H1 (cell line): ENCODE measurements around the gene TMEM39B. TPM values are rescaled to one million over a fixed set of nuclear protein-coding genes. Genes with fewer than 3 reads are reported as not detected.

Experiments
- CTCF ChIA-PET: fragments of 300-600 bp; sonication (Branson Sonifier 250); formaldehyde crosslinking; loops from one replicate; lab custom pipeline; 2021; ENCODE audit not compliant: partially characterized antibody; lab: Charles Lee
- POLR2A ChIA-PET: fragments of 300-600 bp; sonication (Branson Sonifier 250); formaldehyde crosslinking; loops from one replicate; lab custom pipeline; 2021; ENCODE audit warnings: inconsistent platforms; ENCODE audit not compliant: partially characterized antibody; lab: Charles Lee
- DNase-seq, 2 experiments: peaks; one replicate each; pipeline versions ENCODE4 v3.0.0 to v3.0.0-alpha.2; 2010 to 2022; ENCODE audit warnings: low spot score in 2 of 2, low read depth in 1 of 2, mixed read lengths in 1 of 2
- FAIRE-seq: peaks from 2 replicates; lab custom pipeline; 2011; peaks lifted over from hg19 to GRCh38; lab: Jason Lieb, UNC
- H2AFZ ChIP-seq: 2 replicates; pipeline ENCODE4 v1.8.1; 2012; ENCODE audit warnings: low read length, inconsistent platforms
- H2AK5ac ChIP-seq: 2 replicates; pipeline ENCODE4 v1.6.1; 2013; ENCODE audit warnings: low read depth, low read length
- H2BK120ac ChIP-seq: replicated peaks from 2 replicates; pipeline ENCODE3; 2013; ENCODE audit warnings: low read depth, low read length, inconsistent platforms
- H2BK12ac ChIP-seq: 2 replicates; pipeline ENCODE4 v1.6.1; 2013; ENCODE audit warnings: low read depth, low read length
- H2BK15ac ChIP-seq: 2 replicates; pipeline ENCODE4 v1.6.1; 2013; ENCODE audit warnings: low read length
- H2BK20ac ChIP-seq: 2 replicates; pipeline ENCODE4 v1.6.1; 2013; ENCODE audit warnings: low read length
- H2BK5ac ChIP-seq: 2 replicates; pipeline ENCODE4 v1.6.1; 2013; ENCODE audit warnings: low read depth, low read length
- H3K14ac ChIP-seq: 2 replicates; pipeline ENCODE4 v1.6.1; 2013; ENCODE audit warnings: inconsistent platforms; ENCODE audit not compliant: insufficient read length
- H3K18ac ChIP-seq: 2 replicates; pipeline ENCODE4 v1.6.1; 2013; ENCODE audit warnings: low read length; ENCODE audit errors: extremely low read depth
- H3K23ac ChIP-seq: 2 replicates; pipeline ENCODE4 v1.6.1; 2013; ENCODE audit warnings: inconsistent platforms; ENCODE audit not compliant: insufficient read length
- H3K23me2 ChIP-seq: 2 replicates; pipeline ENCODE4 v1.6.1; 2013; ENCODE audit warnings: low read depth, low read length
- H3K27ac ChIP-seq: 2 replicates; pipeline ENCODE4 v1.6.1; 2011; ENCODE audit warnings: low read depth, low read length, inconsistent platforms
- H3K27me3 ChIP-seq, 4 experiments: replicated peaks in 1 of 4; 1 replicate in 1 of 4; 2 replicates in 3 of 4; pipeline versions ENCODE4 v1.6.1 to v1.8.1; 2011 to 2013; ENCODE audit warnings: low read length in 3 of 4, mild to moderate bottlenecking in 3 of 4, inconsistent platforms in 2 of 4, mixed read lengths in 2 of 4, moderate library complexity in 1 of 4; ENCODE audit not compliant: control insufficient read depth in 3 of 4, insufficient read depth in 3 of 4; ENCODE audit errors: extremely low read depth in 1 of 4
- H3K36me3 ChIP-seq, 4 experiments: 2 replicates each; pipeline versions ENCODE4 v1.6.1 to v1.8.1; 2011 to 2013; ENCODE audit warnings: mild to moderate bottlenecking in 4 of 4, low read length in 3 of 4, moderate library complexity in 2 of 4, control low read depth in 1 of 4, inconsistent platforms in 1 of 4; ENCODE audit not compliant: insufficient read depth in 4 of 4, control insufficient read depth in 2 of 4
- H3K4ac ChIP-seq: replicated peaks from 2 replicates; pipeline ENCODE3; 2013; ENCODE audit warnings: low read length, low read depth, mixed read lengths, inconsistent platforms; ENCODE audit not compliant: insufficient read length
- H3K4me1 ChIP-seq, 4 experiments: replicated peaks in 1 of 4; 1 replicate in 1 of 4; 2 replicates in 3 of 4; pipeline versions ENCODE4 v1.6.1 to v1.8.1; 2011 to 2013; ENCODE audit warnings: low read length in 3 of 4, inconsistent platforms in 2 of 4, mixed read lengths in 1 of 4; ENCODE audit not compliant: insufficient read depth in 4 of 4, control insufficient read depth in 3 of 4
- H3K4me2 ChIP-seq, 2 experiments: 2 replicates each; pipeline versions ENCODE4 v1.6.1 to v1.8.1; 2011 to 2013; ENCODE audit warnings: low read depth in 2 of 2, low read length in 2 of 2, control low read depth in 1 of 2, inconsistent platforms in 1 of 2, mild to moderate bottlenecking in 1 of 2; ENCODE audit not compliant: insufficient read depth in 1 of 2
- H3K4me3 ChIP-seq, 4 experiments: fragments of 200-600, 300-600 bp in 1 of 4; sonication (generic), shearing (Covaris generic), sonication (Bioruptor Twin) in 1 of 4; 2 replicates each; pipeline versions ENCODE4 v1.5.1 to v1.8.1; 2011 to 2016; ENCODE audit warnings: low read length in 4 of 4, low read depth in 3 of 4, control low read depth in 2 of 4, inconsistent platforms in 2 of 4, mild to moderate bottlenecking in 2 of 4, mixed read lengths in 1 of 4, moderate library complexity in 1 of 4; ENCODE audit not compliant: insufficient read depth in 2 of 4; ENCODE audit errors: extremely low read depth in 1 of 4
- H3K56ac ChIP-seq: replicated peaks from 2 replicates; pipeline ENCODE3; 2013; ENCODE audit warnings: low read depth, mild to moderate bottlenecking, mixed read lengths, low read length, inconsistent platforms; ENCODE audit not compliant: insufficient read length
- H3K79me1 ChIP-seq: 2 replicates; pipeline ENCODE4 v1.6.1; 2013; ENCODE audit warnings: low read depth, low read length, control low read depth
- H3K79me2 ChIP-seq, 2 experiments: 2 replicates each; pipeline versions ENCODE4 v1.6.1 to v1.8.1; 2012 to 2013; ENCODE audit warnings: low read length in 2 of 2, mild to moderate bottlenecking in 2 of 2, inconsistent platforms in 1 of 2; ENCODE audit not compliant: insufficient read depth in 2 of 2, control insufficient read depth in 1 of 2
- H3K9ac ChIP-seq, 4 experiments: replicated peaks in 1 of 4; 1 replicate in 1 of 4; 2 replicates in 3 of 4; pipeline versions ENCODE4 v1.6.1 to v1.8.1; 2011 to 2013; ENCODE audit warnings: low read depth in 3 of 4, low read length in 3 of 4, control low read depth in 2 of 4, mild to moderate bottlenecking in 2 of 4, moderate library complexity in 2 of 4, inconsistent platforms in 1 of 4; ENCODE audit errors: extremely low read depth in 1 of 4
- H3K9me3 ChIP-seq, 2 experiments: 2 replicates each; pipeline versions ENCODE4 v1.6.1 to v1.8.1; 2012 to 2013; ENCODE audit warnings: mild to moderate bottlenecking in 2 of 2, moderate library complexity in 2 of 2, control low read depth in 1 of 2, inconsistent platforms in 1 of 2, low read depth in 1 of 2, low read length in 1 of 2, mixed read lengths in 1 of 2; ENCODE audit not compliant: insufficient read depth in 2 of 2
- H4K20me1 ChIP-seq, 2 experiments: replicated peaks in 1 of 2; 2 replicates each; pipeline versions ENCODE3 to v1.8.1; 2011 to 2013; ENCODE audit warnings: inconsistent platforms in 2 of 2, low read length in 2 of 2, mild to moderate bottlenecking in 1 of 2; ENCODE audit not compliant: insufficient read depth in 2 of 2, control insufficient read depth in 1 of 2
- H4K5ac ChIP-seq: 2 replicates; pipeline ENCODE4 v1.6.1; 2013; ENCODE audit warnings: low read length, low read depth, mixed read lengths, inconsistent platforms; ENCODE audit not compliant: insufficient read length
- H4K8ac ChIP-seq: 2 replicates; pipeline ENCODE4 v1.8.0; 2013; ENCODE audit warnings: mild to moderate bottlenecking, moderate library complexity, low read length, inconsistent platforms; ENCODE audit not compliant: insufficient read depth; ENCODE audit errors: extremely low read depth
- H4K91ac ChIP-seq: replicated peaks from 2 replicates; pipeline ENCODE3; 2013; ENCODE audit warnings: low read length, mixed read lengths, inconsistent platforms; ENCODE audit not compliant: insufficient read length
- BACH1 ChIP-seq: IDR thresholded peaks from 2 replicates; pipeline ENCODE4 v1.6.1; 2012; ENCODE audit warnings: low read length, improper control_type of control experiment
- BCL11A ChIP-seq, 2 experiments: IDR thresholded peaks; one replicate each; pipeline ENCODE4 v1.6.1; 2011; ENCODE audit warnings: low read depth in 2 of 2, low read length in 2 of 2, mild to moderate bottlenecking in 2 of 2
- CBX8 ChIP-seq: fragments of 300-800, 300-1000 bp; sonication (generic); IDR thresholded peaks from 2 replicates; pipeline ENCODE4 v1.7.1; 2016; ENCODE audit warnings: low read depth, low read length, borderline replicate concordance
- HDAC2 ChIP-seq, 2 experiments: fragments of 300-600 bp in 1 of 2; sonication (generic) in 1 of 2; IDR thresholded peaks; 2 replicates each; pipeline ENCODE4 v1.6.1; 2011 to 2012; ENCODE audit warnings: low read depth in 2 of 2, low read length in 2 of 2, mild to moderate bottlenecking in 2 of 2, moderate library complexity in 2 of 2, borderline replicate concordance in 1 of 2, inconsistent platforms in 1 of 2
- NRF1 ChIP-seq: IDR thresholded peaks from 2 replicates; pipeline ENCODE4 v1.6.1; 2011; ENCODE audit warnings: mild to moderate bottlenecking, low read depth, low read length, improper control_type of control experiment
- PHF8 ChIP-seq: fragments of 200-600 bp; sonication (generic); conservative IDR thresholded peaks from 2 replicates; pipeline ENCODE4 v1.7.1; 2012; ENCODE audit warnings: low read depth, mild to moderate bottlenecking, inconsistent platforms, low read length, moderate library complexity
- POU5F1 ChIP-seq: IDR thresholded peaks from 2 replicates; pipeline ENCODE4 v1.6.1; 2011; ENCODE audit warnings: low read depth, mild to moderate bottlenecking, low read length, moderate library complexity
- RNF2 ChIP-seq: fragments of 200-900, 300-1000 bp; sonication (generic); IDR thresholded peaks from 2 replicates; pipeline ENCODE4 v1.7.1; 2016; ENCODE audit warnings: borderline replicate concordance, low read depth, mild to moderate bottlenecking, antibody characterized with exemption, low read length; ENCODE audit not compliant: poor library complexity, severe bottlenecking; ENCODE audit errors: missing control alignments
- SIN3A ChIP-seq, 2 experiments: IDR thresholded peaks in 1 of 2; conservative IDR thresholded peaks in 1 of 2; 2 replicates each; pipeline ENCODE4 v1.6.1; 2011 to 2012; ENCODE audit warnings: low read length in 2 of 2, improper control_type of control experiment in 1 of 2, low read depth in 1 of 2, mild to moderate bottlenecking in 1 of 2
- ZNF274 ChIP-seq: IDR thresholded peaks from 2 replicates; pipeline ENCODE4 v1.7.0; 2012; ENCODE audit warnings: low read length, borderline replicate concordance; ENCODE audit errors: extremely low read depth
- WGBS, 2 experiments: shearing (Covaris generic) in 1 of 2; methylation state at CpG; one replicate each; pipeline versions ENCODE4 v1.1.6 to v1.1.7; 2013 to 2015; ENCODE audit warnings: low lambda C conversion rate in 2 of 2, mixed read lengths in 2 of 2, inconsistent platforms in 1 of 2, low coverage in 1 of 2, missing lambda C conversion rate in 1 of 2; ENCODE audit not compliant: insufficient replicate concordance in 2 of 2, insufficient coverage in 1 of 2, insufficient read length in 1 of 2; ENCODE audit errors: extremely low coverage in 1 of 2, missing lambda C conversion rate in 1 of 2; 5-methylcytosine and 5-hydroxymethylcytosine counted together
- polyA plus RNA-seq, 7 experiments: library from polyadenylated mRNA; depleted of rRNA in 3 of 7; stranded (reverse) in 5 of 7; unstranded in 2 of 7; fragments of >200 nt in 5 of 7; fragments of 200-250 nt in 2 of 7; gene quantifications; 1 replicate in 5 of 7; 2 replicates in 1 of 7; 4 replicates in 1 of 7; pipeline versions ENCODE4 v1.2.1 to v1.2.3, GENCODE V29; 2011 to 2013; ENCODE audit warnings: missing spikeins in 2 of 7, mixed read lengths in 2 of 7
- total RNA-seq: library from RNA; stranded (reverse); fragmentation: NEBNext Ultra II Directional; extraction: Animal tissue kit (Norgen Biotek cat#: 25700); gene quantifications from 2 replicates; pipeline ENCODE4 v1.2.1, GENCODE V29; 2021
- TF ChIP-seq, protein P1 (sequence below): IDR thresholded peaks from 2 replicates; pipeline ENCODE4 v1.6.1; 2012; ENCODE audit warnings: inconsistent platforms

TMEM39B gene
- total and polyA plus RNA-seq, 2 of the 8 experiments (the other 6 are each of a cell fraction or from before 2014, with no cell fraction given), result 25.3 to 32.7 TPM

DNA sequence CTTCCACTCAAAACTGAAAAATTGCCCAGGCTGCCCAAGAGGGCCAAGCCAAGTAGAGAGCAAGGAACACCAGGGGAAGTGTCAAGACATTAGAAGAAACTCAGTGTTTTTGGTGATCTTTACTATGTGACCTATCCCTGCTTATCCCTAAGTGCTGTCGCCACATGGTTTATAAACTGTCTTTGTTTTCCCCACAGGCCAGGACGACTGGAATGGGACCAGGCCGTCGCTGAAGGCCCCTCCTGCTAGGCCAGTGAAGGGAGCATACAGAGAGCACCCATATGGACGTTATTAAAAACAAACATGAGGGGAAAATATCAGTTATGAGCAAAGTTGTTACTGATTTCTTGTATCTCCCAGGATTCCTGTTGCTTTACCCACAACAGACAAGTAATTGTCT is 30.4 kb upstream of the TMEM39B start:
- WGBS, 2 experiments, result 95% methylated on average over 5 of the region's 5 CpGs; no CpG with 5 or more reads in 1 of the 2 experiments

More for the DNA sequence above, 30.4 kb upstream of the TMEM39B start:
- Histone ChIP-seq H4K8ac (no peak overlapping the region; the same call in 1 of the 2 replicates), H3K9ac (no peak overlapping the region), H4K91ac (no peak overlapping the region), H3K4me2 (no peak overlapping the region), H3K4me1 (no peaks in the 10 kb centered on the region), H3K18ac (no peak overlapping the region), H4K5ac (no peak overlapping the region), H2AK5ac (no peak overlapping the region), H3K27me3 (no peaks in the 10 kb centered on the region), H3K9me3 (no peaks in the 10 kb centered on the region), H3K4me3 (no peak overlapping the region), H3K36me3 (peaks cover 8 to 78% (median 62%) of the 10 kb centered on the region in 4 experiments), H3K4ac (no peak overlapping the region), H2AFZ (no peak overlapping the region), H2BK15ac (no peak overlapping the region), H2BK20ac (no peak overlapping the region), H3K23ac (no peak overlapping the region), H2BK12ac (no peak overlapping the region), H3K79me1 (no peaks in the 10 kb centered on the region; the same call in 1 of the 2 replicates), H3K56ac (no peak overlapping the region), H3K27ac (no peak overlapping the region), H3K14ac (no peak overlapping the region), H3K23me2 (no peaks in the 10 kb centered on the region), H4K20me1 (peaks cover 5 to 18% of the 10 kb centered on the region in 2 experiments), H3K79me2 (peaks cover 0 to 14% of the 10 kb centered on the region in 2 experiments; a peak in 1 of 4 replicates), H2BK120ac (no peak overlapping the region), H2BK5ac (no peak overlapping the region)
- FAIRE-seq, result no peak
- ChIA-PET POLR2A (interaction anchor here (0.6 to 1.6 kb wide), 2 partner anchors 10 to 208 kb away, joined by 3 to 4 read pairs; no protein-coding TSS in a partner anchor), CTCF (interaction anchor here (0.8 kb wide), 1 partner anchor 14 kb away, joined by 4 read pairs; no protein-coding TSS in a partner anchor)
- no peak for DNase-seq
- no peak for TF ChIP-seq PHF8
- TF ChIP-seq SIN3A (conservative IDR thresholded peaks at IDR 0.05 in 1 of 2, IDR thresholded peaks at IDR 0.05 in 1 of 2; ENCODE audit: low read depth in 1 of 2, low read length in 2 of 2), result no peak
- TF ChIP-seq BACH1, result no peak
- TF ChIP-seq CBX8, result no peak
- TF ChIP-seq ZNF274, result no peak
- TF ChIP-seq HDAC2 (IDR thresholded peaks at IDR 0.05; ENCODE audit: borderline replicate concordance in 1 of 2, low read depth in 2 of 2, low read length in 2 of 2), result no peak
- TF ChIP-seq BCL11A (IDR thresholded peaks at IDR 0.05; ENCODE audit: low read depth in 2 of 2, low read length in 2 of 2), result no peak
- TF ChIP-seq NRF1, result no peak
- TF ChIP-seq, protein P1, sequence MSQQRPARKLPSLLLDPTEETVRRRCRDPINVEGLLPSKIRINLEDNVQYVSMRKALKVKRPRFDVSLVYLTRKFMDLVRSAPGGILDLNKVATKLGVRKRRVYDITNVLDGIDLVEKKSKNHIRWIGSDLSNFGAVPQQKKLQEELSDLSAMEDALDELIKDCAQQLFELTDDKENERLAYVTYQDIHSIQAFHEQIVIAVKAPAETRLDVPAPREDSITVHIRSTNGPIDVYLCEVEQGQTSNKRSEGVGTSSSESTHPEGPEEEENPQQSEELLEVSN, result no peak
- TF ChIP-seq POU5F1, result no peak
- no peak for TF ChIP-seq RNF2
